WTC11 (cell line): ENCODE data around the gene PRKACA. TPM values are rescaled to one million over a fixed set of nuclear protein-coding genes. Genes with fewer than 3 reads are reported as not detected.
A peak's percentile ranks its signal among the peaks of the same experiment; 100 is the strongest.

Experiments used
- ATAC-seq: fragments of 200-7000 bp; cut with Tn5 transposase; 2 replicates; pipeline ENCODE4 v1.10.0; 2021; ENCODE audit warnings: mild to moderate bottlenecking, moderate library complexity
- CTCF ChIA-PET: fragments of 300-600 bp; sonication (Branson Sonifier 250); formaldehyde crosslinking; loops from one replicate; lab custom pipeline; 2021; ENCODE audit warnings: antibody characterized with exemption; lab: Charles Lee
- POLR2A ChIA-PET: fragments of 350-600 bp; sonication (Branson Sonifier 250); formaldehyde crosslinking; loops from one replicate; lab custom pipeline; 2021; ENCODE audit warnings: antibody characterized with exemption; lab: Charles Lee
- DNase-seq: peaks from one replicate; pipeline ENCODE4 v3.0.0; 2021; ENCODE audit warnings: low spot score
- H3K27ac Mint-ChIP-seq: 2 replicates; pipeline ENCODE4 v1.8.0; 2021; ENCODE audit warnings: mixed read lengths
- H3K27me3 Mint-ChIP-seq: 2 replicates; pipeline ENCODE4 v1.8.0; 2021; ENCODE audit warnings: low read depth, mild to moderate bottlenecking, moderate library complexity, mixed read lengths
- H3K36me3 Mint-ChIP-seq: 2 replicates; pipeline ENCODE4 v1.8.0; 2021; ENCODE audit warnings: mixed read lengths
- H3K4me1 Mint-ChIP-seq: 2 replicates; pipeline ENCODE4 v1.8.0; 2022; ENCODE audit warnings: mixed read lengths
- H3K4me3 Mint-ChIP-seq: 2 replicates; pipeline ENCODE4 v1.8.0; 2021; ENCODE audit warnings: mild to moderate bottlenecking, moderate library complexity, mixed read lengths
- H3K9me3 Mint-ChIP-seq: 2 replicates; pipeline ENCODE4 v1.8.0; 2021; ENCODE audit warnings: mixed read lengths
- ATF6 ChIP-seq: sonication (generic); formaldehyde crosslinking; IDR thresholded peaks from 2 replicates; pipeline ENCODE4 v1.8.1; 2023; ENCODE audit warnings: mild to moderate bottlenecking, missing genetic modification reagents
- CTCF ChIP-seq: fragments of 200-600 bp; IDR thresholded peaks from 2 replicates; pipeline ENCODE4 v1.8.0; 2022; ENCODE audit warnings: antibody characterized with exemption
- FOXP1 ChIP-seq: sonication (generic); formaldehyde crosslinking; IDR thresholded peaks from 2 replicates; pipeline ENCODE4 v1.8.0; 2022; ENCODE audit warnings: missing genetic modification reagents, mild to moderate bottlenecking, moderate library complexity, borderline replicate concordance
- IRF2 ChIP-seq: sonication (generic); formaldehyde crosslinking; IDR thresholded peaks from 2 replicates; pipeline ENCODE4 v1.8.0; 2022; ENCODE audit warnings: low read depth, missing genetic modification reagents, borderline replicate concordance
- MLX ChIP-seq: sonication (generic); formaldehyde crosslinking; IDR thresholded peaks from 2 replicates; pipeline ENCODE4 v1.8.1; 2023; ENCODE audit warnings: mild to moderate bottlenecking, missing genetic modification reagents, moderate library complexity
- NR1H2 ChIP-seq: sonication (generic); formaldehyde crosslinking; IDR thresholded peaks from 2 replicates; pipeline ENCODE4 v1.9.0; 2021; ENCODE audit warnings: mild to moderate bottlenecking, moderate library complexity, missing genetic modification reagents
- SOX15 ChIP-seq: fragments of 250-450 bp; sonication (Bioruptor Pico); IDR thresholded peaks from 2 replicates; pipeline ENCODE4 v1.9.0; 2021; ENCODE audit warnings: mild to moderate bottlenecking
- TP53 ChIP-seq: sonication (generic); formaldehyde crosslinking; IDR thresholded peaks from 2 replicates; pipeline ENCODE4 v1.8.1; 2023; ENCODE audit warnings: mild to moderate bottlenecking, missing genetic modification reagents
- ZNF425 ChIP-seq: fragments of 250-450 bp; sonication (Bioruptor Pico); conservative IDR thresholded peaks from 2 replicates; pipeline ENCODE4 v1.9.0; 2021; ENCODE audit warnings: mild to moderate bottlenecking
- ZNF671 ChIP-seq: fragments of 250-450 bp; sonication (Bioruptor Pico); IDR thresholded peaks from 2 replicates; pipeline ENCODE4 v1.8.0; 2021; ENCODE audit warnings: mild to moderate bottlenecking
- total RNA-seq: library from RNA; stranded (reverse); gene quantifications from 3 replicates; pipeline ENCODE4 v1.2.3, GENCODE V29; 2021

PRKACA gene
- total RNA-seq, 1 experiment from 2014 or later: 37.8 TPM

GRCh38 chr19:14116525-14116917 lies 1.0 kb downstream of the PRKACA start (continued):
- no peak for TF ChIP-seq NR1H2
- TF ChIP-seq IRF2 (CRISPR knock-in tag): no peak

- DNase-seq (no peak), ATAC-seq (no peak)
- H3K27me3 Mint-ChIP-seq: 0 out of 2 replicates have a peak, but pooled peaks cover 7% of the 10 kb centered on the region
- TF ChIP-seq MLX (CRISPR knock-in tag) (no peak), SOX15 (CRISPR knock-in tag) (no peak)
- TF ChIP-seq, all 79 proteins: peak for 0
- ChIA-PET CTCF (interaction anchor here (1.2 to 3.7 kb wide), 4 partner anchors 20 to 233 kb away, joined by 3 to 19 read pairs (median 11); partner anchors contain the start of genes ASF1B and C19orf67), POLR2A (no interaction called here)
- Mint-ChIP-seq H3K4me1 (peaks cover 42% of the 10 kb centered on the region), H3K27ac (no peak overlapping the region), H3K4me3 (peak overlapping the region; percentile 86), H3K36me3 (no peaks in the 10 kb centered on the region), H3K9me3 (no peaks in the 10 kb centered on the region)
Observed at GRCh38 chr19:14115756-14116155, 1.8 kb downstream of the PRKACA start.

GRCh38 chr19:14114854-14115253 lies 2.7 kb downstream of the PRKACA start:
- CTCF ChIA-PET: interaction anchor here (0.8 to 3.7 kb wide), 8 partner anchors 13 to 33 kb away, joined by 3 to 19 read pairs (median 5); partner anchors contain the start of gene ASF1B
- H3K36me3 Mint-ChIP-seq: no peaks in the 10 kb centered on the region
- POLR2A ChIA-PET: interaction anchor here (0.5 kb wide), 1 partner anchor 156 kb away, joined by 4 read pairs; no protein-coding TSS in a partner anchor
- H3K4me1 Mint-ChIP-seq: peaks cover 42% of the 10 kb centered on the region
- H3K27ac Mint-ChIP-seq: no peak overlapping the region
- 0 out of 2 replicates have a peak, but pooled peaks cover 7% of the 10 kb centered on the region for H3K27me3 Mint-ChIP-seq
- no peaks in the 10 kb centered on the region for H3K9me3 Mint-ChIP-seq
- H3K4me3 Mint-ChIP-seq: no peak overlapping the region; the same call in 1 of the 2 replicates
- TF ChIP-seq CTCF (peak; percentile 21; the same call in 1 of the 2 replicates), TP53 (CRISPR knock-in tag) (no peak)
- DNase-seq: peak; percentile 77
- no peak for ATAC-seq

- Mint-ChIP-seq H3K27ac (no peak overlapping the region), H3K9me3 (no peaks in the 10 kb centered on the region)
- POLR2A ChIA-PET: interaction anchor here (0.5 kb wide), 1 partner anchor 156 kb away, joined by 4 read pairs; no protein-coding TSS in a partner anchor
Observed at GRCh38 chr19:14114439-14114838, 3.1 kb downstream of the PRKACA start.

More at GRCh38 chr19:14114439-14114838, 3.1 kb downstream of the PRKACA start:
- CTCF ChIA-PET: interaction anchor here (0.7 to 3.7 kb wide), 12 partner anchors 9 to 366 kb away, joined by 3 to 19 read pairs (median 4); partner anchors contain the start of genes ASF1B and PTGER1
- peaks cover 42% of the 10 kb centered on the region for H3K4me1 Mint-ChIP-seq
- ATAC-seq (no peak), DNase-seq (no peak)
- no peak overlapping the region for H3K4me3 Mint-ChIP-seq
- TF ChIP-seq ZNF671 (no peak), ZNF425 (CRISPR knock-in tag) (no peak), FOXP1 (CRISPR knock-in tag) (peak; percentile 22; the same call in 1 of the 2 replicates), ATF6 (no peak)
- 0 out of 2 replicates have a peak, but pooled peaks cover 7% of the 10 kb centered on the region for H3K27me3 Mint-ChIP-seq
- no peaks in the 10 kb centered on the region for H3K36me3 Mint-ChIP-seq
